C4-2B (cell line): ENCODE data around the gene LRRC3.

Experiments used
- ZFX ChIP-seq: fragments of 450-650 bp; IDR thresholded peaks from 2 replicates; pipeline ENCODE4 v1.6.1; 2017
- TF ChIP-seq, protein P1 (sequence below): fragments of 450-650 bp; conservative IDR thresholded peaks from 2 replicates; pipeline ENCODE4 v1.5.1; 2017; ENCODE audit warnings: mild to moderate bottlenecking

DNA sequence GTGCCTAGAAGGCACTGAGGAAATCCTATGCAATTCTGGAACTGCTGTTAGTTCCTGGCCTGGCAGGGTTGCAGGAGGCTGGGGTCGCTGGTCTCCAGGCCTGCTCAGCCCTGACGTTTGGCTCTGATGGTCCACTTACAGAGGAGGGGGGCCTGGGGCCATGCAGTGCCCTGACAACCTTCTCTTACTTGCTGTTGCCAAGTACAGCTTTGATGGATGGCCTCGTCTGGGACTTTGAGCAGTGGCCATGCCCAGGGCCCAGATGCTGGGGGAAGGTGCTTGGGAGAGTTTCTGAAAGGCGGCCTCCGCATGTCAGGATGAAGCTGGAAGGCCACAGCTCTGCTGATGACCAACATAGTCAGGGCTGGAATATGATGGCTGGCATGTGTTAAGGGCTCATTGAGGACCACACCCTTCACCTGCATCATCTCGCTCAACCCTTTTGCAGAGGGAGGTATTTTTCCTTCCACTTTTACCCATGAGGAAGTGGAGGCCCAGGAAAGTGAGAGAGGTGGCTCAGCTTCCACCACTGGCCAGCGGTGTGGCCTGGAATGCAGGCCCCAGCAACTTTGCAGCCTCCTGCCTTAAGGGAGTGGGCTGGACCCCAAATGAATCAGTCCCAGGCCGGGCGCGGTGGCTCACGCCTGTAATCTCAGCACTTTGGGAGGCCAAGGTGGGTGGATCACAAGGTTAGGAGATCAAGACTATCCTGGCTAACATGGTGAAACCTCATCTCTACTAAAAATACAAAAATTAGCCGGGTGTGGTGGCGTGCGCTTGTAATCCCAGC, 34.7 kb upstream of the LRRC3 start:
- TF ChIP-seq, protein P1, sequence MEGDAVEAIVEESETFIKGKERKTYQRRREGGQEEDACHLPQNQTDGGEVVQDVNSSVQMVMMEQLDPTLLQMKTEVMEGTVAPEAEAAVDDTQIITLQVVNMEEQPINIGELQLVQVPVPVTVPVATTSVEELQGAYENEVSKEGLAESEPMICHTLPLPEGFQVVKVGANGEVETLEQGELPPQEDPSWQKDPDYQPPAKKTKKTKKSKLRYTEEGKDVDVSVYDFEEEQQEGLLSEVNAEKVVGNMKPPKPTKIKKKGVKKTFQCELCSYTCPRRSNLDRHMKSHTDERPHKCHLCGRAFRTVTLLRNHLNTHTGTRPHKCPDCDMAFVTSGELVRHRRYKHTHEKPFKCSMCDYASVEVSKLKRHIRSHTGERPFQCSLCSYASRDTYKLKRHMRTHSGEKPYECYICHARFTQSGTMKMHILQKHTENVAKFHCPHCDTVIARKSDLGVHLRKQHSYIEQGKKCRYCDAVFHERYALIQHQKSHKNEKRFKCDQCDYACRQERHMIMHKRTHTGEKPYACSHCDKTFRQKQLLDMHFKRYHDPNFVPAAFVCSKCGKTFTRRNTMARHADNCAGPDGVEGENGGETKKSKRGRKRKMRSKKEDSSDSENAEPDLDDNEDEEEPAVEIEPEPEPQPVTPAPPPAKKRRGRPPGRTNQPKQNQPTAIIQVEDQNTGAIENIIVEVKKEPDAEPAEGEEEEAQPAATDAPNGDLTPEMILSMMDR: no peak
- no peak for TF ChIP-seq ZFX
